Putamen (tissue), 1 donor: Measurements from ENCODE around the gene FOXP4.
A peak's percentile ranks its signal among the peaks of the same experiment; 100 is the strongest.

Experiments used
- DNase-seq: peaks from one replicate; pipeline ENCODE4 v3.0.0-alpha.2; 2016; ENCODE audit warnings: low spot score

The FOXP4 gene

DNA sequence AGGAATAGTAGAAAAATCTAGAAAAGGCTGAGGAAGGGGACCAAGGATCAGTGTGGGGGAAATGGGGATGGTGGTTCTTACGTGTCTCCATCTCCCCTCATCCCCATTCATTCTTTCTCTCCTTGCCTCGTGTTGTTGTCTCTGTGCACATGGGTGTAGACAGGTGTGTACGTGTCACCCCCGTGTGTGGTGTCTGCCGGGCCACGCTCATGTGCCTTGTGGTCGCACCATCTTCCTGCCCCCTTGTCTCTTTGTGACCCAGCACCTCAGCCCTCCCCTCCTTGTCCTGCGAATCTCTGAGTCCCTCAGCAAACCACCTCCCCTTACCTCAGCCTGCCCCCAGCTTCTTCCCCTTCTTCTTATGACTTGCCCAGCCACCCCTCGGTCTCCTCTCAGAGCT lies 39.4 kb downstream of the FOXP4 start:
- DNase-seq = no peak

DNA sequence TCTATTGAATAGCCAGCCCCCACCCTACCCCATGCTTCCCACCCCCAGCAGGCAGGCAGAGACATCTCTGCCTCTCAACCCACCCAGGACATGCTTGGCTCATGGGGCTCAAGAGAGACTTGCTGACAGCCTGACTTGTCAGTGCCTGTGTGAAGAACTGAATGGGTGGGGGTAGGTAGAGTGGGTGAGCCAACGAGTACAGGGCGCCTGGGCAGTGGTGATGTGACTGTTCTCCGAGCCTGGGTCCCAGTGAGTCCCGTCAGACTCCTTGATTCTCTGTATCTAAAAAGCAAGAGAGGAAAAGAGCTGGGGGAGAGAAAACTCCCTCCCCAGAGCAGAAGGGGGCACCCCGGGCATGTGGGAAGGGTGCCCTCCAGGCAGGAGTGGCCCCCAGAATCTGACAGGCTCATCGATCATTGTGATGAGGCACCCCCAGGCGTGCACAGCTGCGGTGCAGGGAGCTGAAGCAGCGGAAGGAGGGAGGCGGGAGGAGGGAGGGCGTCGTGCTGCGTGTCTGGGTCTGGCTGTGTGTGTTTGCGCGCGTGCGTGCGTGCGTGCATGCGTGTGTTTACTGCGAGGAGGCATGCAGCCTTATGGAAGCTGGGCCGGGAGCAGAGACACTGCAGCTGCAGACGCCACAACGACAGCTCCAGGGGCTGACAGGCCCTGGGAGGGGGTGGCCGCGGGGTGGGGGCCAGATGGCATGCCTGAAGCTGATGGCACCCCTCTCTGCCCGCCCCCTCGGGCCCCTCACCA lies 40.2 kb downstream of the FOXP4 start:
- DNase-seq = peak; percentile 38

DNA sequence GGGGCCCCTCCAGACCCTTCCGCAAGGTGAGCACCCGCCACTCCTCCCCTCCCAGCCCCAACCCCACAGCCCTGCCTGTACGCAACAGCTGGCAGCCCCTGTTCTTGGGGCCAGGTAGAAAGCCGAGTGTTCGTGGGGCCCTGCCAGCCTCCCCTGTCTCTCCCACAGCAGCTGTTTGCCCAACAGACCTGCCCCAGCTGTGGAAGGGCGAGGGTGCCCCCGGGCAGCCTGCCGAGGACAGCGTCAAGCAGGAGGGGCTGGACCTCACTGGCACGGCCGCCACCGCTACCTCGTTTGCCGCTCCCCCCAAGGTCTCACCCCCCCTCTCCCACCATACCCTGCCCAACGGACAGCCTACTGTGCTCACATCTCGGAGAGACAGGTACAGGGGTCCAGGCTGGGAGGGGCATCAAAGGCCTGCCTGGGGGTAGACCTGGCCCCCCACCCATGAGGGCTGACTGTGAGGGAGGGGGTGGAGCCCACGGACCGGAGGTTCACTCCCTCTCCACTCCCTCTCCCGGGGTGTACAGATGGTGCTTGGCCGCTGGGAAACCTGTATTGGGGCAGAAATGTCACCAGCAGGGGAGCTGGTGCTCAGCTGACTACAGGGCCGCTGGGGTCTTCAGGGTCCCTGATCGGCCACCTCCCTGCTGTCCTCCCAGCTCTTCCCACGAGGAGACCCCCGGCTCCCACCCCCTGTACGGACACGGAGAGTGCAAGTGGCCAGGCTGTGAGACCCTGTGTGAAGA lies 41.1 kb downstream of the FOXP4 start:
- DNase-seq = no peak

DNA sequence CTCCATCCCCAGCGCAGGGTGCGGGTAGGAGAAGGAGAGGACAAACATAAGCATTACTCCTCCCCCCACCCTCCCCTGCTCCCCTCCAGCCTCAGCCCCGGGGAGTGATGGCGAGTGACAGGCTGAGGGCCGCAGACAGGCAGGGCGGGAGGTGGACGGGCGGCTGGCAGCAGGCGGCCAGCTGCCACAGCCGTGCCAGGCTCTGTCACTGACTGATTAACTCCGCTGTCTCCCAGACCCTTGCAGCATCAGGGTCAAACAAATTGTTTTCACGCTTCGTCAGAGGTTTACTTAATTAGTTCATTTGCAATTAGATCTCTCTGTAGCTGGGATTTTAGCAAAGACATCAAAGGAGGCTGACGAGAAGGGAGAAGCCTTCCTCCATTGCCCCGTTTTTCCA lies 41.9 kb downstream of the FOXP4 start:
- DNase-seq = no peak

DNA sequence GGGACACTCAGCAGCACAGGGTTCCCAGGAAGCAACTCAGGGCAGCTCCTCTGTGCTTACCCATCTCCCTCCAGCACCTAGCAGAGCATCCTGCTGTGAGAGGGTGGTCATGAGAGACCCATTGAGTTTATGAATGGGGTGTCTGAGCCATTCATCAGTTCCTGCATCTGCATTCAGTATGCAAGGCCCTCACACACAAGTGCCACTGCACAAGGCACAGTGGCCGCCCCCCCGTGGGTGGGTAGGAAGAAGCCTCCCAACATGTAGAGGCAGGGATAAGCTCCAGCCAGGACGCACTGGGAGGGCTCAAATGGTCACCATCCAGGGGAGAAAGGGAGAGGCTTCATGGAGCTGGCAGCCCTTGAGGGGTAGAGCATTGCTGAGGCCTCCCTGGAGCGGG lies 43.0 kb downstream of the FOXP4 start:
- DNase-seq = no peak

DNA sequence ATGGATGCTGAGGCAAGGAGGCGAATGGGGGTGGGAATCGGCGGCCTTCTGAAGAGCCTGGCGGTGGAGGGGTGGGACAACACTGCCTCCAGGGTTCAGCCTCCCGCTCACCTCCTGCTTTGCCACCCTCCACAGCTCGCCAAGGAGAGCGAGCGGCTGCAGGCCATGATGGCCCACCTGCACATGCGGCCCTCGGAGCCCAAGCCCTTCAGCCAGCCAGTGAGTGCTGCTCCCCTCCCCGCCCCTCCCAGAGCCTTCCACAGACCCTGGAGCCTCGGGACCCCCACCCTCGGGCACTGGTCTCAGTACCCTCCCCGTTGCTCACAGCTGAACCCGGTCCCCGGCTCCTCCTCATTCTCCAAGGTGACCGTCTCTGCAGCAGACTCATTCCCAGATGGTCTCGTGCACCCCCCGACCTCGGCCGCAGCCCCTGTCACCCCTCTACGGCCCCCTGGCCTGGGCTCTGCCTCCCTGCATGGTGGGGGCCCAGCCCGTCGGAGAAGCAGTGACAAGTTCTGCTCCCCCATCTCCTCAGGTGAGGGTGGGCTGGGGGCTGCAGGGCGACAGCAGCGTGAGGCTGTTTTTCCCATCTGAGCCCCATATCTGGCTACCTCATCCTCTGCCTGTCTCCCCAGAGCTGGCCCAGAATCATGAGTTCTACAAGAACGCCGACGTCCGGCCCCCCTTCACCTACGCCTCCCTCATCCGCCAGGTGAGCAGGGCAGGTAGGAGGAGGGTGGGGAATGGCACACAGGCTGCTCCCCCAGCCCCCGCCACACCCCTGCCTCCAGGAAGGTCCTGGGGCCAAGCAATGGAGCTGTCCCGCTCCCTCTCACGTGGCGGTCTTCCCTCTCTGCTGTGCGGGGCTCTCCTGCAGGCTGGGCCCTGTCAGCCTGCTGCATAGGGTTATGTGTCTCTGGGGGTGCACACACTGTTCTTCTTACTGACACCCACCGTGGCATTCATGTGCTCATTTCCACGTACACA lies 43.7 kb downstream of the FOXP4 start:
- no peak for DNase-seq

DNA sequence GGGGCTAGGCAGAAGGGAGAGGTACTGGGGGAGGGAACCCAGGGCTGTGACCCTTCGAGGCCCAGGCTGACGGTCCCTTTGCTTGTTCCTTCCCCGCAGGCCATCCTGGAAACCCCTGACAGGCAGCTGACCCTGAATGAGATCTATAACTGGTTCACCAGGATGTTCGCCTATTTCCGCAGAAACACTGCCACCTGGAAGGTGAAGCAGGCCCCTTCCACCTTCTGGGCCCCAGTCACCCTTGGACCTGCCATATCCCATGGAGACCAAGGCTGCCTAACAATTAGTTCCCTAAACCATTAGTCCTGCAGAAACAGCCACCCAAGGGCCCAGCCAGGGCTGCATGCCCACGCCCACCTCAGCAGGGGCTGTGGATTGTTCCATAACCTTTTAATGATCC lies 44.9 kb downstream of the FOXP4 start:
- DNase-seq = no peak

DNA sequence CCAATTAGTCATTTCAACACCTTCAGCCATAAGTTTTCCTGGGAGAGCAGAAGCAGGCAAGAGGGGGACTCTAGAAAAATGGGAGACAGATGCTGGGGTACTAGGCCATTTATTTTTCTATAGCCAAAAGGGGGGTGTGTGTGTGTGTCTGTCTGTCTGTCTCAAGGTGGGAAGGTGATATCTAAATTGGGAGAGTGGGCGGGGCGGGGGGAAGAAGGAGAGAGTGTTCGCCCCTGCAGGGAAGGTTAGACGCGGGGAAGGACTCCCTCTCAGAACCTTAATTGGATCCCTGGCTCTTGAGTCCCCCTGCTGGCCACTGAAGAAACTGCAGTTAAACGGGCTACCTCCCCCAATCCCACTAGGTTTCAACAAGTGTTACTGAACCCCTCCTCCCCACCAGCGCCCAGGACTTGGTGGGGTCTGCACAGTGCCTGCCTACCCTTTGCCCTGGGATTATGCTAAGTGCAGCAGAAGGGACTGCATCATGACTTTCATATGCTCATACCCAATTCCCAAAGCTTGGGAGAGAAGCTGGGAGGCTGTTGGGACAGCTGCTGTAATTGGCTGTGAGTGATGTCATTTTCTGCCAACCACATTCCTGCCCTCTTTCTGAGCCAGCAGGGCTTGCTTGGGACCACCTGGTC lies 45.8 kb downstream of the FOXP4 start:
- peak; percentile 70 for DNase-seq

DNA sequence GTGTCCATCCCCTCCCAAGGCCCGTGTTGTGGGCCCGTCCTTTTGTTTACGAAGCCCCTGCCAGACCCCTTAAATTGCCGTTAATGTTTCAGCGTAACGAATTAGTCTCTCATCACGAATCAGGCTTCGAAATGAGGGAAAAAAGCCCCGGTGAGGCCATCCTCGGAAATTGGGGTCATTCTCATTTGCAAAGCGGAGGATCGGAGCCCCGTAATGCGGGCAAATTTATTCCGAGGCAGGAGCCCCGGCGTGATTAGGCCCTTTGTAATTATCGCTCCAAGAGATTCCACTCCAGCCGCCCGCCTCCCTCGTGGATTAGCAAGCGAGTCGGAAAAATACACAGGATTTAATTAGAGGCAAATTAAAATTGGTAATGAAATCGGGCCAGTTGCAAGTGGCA lies 47.2 kb downstream of the FOXP4 start:
- no peak for DNase-seq

DNA sequence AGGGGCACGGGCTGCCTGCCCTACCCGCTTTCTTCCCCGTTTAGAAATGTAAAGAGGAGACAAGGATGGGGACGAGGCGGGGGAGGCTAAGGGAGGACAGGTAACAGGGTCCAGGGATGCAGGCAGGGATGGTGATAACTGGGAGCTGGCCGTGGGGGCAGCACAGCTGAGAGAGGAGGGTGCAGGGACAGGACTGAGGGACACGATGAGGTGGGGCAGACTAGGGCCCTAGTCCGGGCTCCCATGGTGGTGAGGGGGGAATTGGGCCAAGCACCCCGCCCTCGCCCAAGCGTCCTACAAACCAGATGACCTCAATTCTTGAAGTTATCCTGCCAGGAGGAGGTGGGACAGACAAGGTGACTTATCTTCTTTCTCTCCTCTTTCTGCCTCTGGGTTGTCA lies 47.7 kb downstream of the FOXP4 start:
- DNase-seq = no peak

DNA sequence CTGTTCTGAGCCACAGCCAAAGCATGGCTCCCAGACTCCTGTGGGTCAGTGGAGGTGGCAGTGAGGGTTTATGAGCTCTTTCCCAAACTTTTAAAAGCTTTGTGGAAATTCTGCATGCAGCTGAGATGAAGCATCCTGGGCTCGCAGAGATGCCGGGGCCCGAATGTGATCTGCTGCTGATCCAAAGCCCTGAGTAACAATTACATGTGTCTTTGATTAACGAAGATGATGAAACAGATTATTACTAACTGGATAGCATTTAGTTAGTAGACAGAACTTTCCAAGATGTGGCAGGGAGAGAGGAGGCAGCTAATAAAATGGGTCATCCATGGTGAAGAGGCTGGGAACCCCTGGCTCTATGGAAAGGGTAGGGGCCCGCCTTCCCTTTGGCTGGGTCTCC lies 48.1 kb downstream of the FOXP4 start:
- DNase-seq = no peak

DNA sequence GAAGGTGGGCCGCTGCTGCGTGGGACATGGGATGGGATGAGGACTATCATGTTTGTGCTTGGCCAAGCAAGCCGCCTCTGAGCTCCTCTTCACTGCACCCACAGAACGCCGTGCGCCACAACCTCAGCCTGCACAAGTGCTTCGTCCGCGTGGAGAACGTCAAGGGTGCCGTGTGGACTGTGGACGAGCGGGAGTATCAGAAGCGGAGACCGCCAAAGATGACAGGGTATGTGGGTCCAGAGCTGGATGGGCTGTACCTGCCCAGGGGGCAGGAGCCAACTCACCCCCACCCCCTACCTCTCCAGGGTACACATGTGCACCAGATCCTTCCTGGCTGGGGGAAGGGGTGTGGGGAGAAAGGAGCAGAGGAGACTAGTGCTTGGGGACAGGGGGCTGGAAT lies 48.6 kb downstream of the FOXP4 start:
- DNase-seq = no peak

DNA sequence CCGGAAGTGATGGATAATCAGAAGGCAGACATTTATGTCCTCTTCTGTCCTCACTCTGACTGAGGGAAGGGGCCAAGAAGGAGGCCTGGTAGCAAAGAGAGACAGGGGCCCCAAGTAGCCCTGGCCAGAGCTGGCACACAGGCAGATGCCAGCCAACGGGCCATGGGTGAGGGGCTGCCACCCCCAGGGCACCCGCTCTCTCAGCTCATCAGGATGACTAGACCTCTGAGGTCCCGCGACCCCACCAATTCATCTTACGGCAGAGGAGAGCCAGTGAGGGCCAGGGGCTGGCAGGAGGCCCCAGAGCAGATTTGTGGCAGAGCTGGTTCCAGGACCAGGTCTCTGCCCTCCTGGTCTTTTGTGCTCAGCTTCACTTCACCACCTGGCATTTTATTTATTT lies 49.0 kb downstream of the FOXP4 start:
- DNase-seq = no peak

DNA sequence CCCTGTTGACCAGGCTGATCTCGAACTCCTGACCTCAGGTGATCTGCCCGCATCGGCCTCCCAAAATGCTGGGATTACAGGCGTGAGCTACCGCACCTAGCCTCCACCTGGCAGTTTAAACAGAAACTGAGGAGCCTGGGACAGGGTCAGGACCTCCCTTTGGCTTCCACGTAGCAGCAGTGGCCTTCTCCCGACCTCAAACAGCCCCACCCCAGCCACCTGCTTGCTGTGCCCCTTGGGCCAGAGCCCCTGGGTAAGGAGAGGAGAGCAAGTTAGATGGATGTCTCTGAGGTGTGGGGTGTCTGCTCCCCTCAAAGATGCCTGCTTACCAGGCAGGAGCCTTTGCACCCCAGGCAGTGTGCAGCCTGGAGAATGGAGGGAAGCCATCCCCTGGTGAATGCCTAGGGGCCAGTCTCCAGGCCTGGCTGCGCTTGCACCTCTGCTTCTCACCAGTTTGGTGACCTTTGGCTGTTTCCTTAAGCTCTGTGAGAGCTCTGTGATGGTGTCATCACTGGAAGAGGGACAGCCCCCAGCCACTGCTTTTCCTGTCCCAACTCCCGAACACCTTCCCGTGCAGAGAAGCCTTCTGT lies 50.0 kb downstream of the FOXP4 start:
- no peak for DNase-seq

DNA sequence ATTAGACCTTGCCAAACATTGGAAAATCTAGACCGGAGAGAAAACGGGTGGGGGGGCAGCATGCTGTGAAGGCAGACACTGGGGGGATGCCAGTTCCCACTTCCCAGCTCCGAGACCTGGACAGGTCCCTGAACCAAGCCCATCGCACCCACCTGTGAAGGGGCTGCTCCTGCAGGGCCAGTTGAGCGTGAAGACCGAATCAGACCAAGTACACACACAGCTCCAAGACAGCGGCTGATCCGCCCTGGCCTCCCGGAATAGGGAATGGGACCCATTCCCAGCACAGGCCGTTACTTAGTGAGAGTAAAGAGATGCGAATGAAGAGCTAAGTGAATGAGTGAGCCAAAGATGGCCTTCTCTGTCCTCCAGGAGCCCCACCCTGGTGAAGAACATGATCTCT lies 50.6 kb downstream of the FOXP4 start:
- no peak for DNase-seq

DNA sequence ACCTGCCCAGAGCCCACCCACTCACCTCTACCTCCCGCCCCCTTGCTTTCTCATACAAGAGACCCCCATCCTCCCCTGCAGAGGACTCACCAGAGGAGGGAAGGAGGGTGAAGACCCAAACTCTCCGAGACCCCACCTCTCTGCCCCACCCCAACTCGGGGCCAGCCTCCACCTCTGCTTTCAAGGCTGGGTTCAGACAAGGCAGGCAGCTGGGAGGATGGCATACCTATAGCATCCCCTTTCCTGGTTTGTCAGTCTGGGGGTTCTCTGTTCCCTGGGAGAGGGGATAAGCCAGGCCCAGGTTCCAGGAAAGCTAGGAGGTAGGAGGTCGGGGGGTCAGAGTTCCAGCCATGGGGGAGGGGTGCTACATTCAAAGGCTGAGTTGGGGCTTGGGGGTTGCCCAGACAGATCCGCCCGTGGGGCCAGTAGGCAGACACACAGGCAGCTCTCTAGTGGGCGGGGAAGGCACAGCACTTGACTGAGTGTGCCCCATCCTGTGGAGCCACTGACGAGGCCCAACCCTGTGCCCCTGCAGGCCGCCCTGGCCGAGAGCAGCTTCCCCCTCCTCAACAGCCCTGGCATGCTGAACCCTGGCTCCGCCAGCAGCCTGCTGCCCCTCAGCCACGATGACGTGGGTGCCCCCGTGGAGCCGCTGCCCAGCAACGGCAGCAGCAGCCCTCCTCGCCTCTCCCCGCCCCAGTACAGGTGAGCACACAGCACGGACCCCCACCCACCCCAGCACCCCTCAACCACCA lies 51.2 kb downstream of the FOXP4 start:
- DNase-seq = no peak

DNA sequence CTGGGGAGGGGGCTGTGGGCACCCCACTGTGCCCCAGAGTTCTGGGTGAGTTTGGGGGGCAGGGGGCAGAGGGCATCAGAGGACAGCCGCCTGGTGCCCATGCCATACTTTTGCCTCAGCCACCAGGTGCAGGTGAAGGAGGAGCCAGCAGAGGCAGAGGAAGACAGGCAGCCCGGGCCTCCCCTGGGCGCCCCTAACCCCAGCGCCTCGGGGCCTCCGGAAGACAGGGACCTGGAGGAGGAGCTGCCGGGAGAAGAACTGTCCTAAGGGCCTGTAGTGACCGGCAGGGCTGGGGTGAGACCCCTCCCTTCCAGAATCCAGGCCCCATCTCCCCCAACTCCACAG lies 52.5 kb downstream of the FOXP4 start:
- no peak for DNase-seq

DNA sequence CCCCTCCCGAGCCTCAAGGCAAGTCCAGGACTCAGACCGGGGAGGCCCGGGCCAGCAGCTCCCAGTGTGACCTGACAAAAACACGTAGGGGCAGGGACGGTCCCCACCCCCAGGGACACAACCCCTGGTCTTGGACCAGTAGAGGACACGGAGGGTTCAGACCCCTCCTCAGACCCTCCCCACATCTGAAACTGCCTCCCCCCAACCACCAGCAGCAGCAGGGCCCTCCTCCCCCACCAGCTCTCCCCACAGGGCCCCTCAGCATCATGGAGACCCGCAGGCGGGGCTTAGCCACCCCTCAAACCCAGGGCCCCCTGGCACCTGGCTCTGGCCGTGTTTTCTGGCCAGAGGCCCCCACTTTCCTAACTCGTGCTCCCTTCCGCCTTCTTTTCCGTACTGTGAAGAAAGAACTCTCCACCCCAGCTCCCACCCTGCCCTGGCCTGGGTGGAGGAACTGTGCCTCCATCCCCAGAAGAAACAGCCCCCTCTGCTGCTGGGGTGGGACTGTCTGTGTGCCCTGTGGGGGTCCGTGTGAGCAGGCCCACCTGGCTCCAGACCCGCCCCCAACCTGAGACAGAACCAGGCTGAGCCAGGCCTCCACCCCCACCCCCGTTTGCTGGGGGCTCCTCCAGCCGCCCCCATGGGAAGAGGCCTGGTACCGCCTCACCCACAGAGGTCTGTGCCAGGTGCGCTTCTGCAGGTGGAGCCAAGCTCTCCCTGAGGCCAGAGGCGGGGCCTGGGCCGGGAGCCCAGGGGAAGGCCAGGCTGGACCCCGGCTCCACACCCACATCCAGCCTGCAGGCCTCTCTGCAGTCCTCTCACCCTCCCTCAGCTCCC lies 53.1 kb downstream of the FOXP4 start:
- no peak for DNase-seq

DNA sequence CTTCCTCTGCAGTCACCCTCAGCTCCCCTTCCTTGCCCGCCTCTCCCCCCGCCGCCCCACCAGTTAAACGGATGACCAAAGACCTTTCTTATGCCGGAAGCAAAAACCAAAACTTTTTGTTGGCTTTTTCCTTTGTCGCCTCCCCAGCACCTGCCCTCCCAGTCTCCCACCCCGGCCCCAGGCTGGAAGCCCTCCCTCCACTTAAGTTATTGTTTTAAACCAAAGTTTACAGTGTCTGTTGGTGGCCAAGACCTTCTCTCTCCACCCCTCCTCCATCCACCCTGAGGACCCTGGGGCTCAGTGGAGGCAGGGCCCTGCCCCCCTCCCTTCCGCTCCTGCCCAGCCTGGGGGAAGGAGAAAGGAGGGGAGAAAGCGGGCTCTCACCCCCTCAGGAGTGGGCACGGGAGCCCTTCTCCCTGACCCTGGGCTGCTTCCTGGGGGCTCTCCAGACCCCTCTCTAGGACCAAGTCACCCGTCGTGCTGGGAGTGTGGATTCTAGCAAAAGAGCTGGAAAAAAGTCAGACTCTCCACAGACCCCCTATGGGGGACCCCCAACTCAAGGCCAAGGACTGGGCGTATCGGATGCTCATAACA lies 53.8 kb downstream of the FOXP4 start:
- no peak for DNase-seq
